Activated CD8-positive, alpha-beta memory T cell treated with anti-CD3 and anti-CD28 coated beads, Interleukin-2, amount 50 U/mL, for 48 hours (primary cell): Measurements from ENCODE around the gene ME3.
"Not testable (repeated sequence)": the region's sequence is repeated elsewhere in the genome, so short reads cannot be mapped to it uniquely, and the experiment has no call there.

Experiments
- DNase-seq: peaks from one replicate; pipeline ENCODE4 v3.0.0-alpha.2; 2020

The ME3 gene

GRCh38 chr11:86660736-86661135 is 11.7 kb downstream of the ME3 start:
- no peak for DNase-seq

GRCh38 chr11:86660088-86660487 is 12.3 kb downstream of the ME3 start:
- DNase-seq, result no peak

- no peak for DNase-seq
Measured at GRCh38 chr11:86658534-86658933, 13.9 kb downstream of the ME3 start.

GRCh38 chr11:86645212-86645611 is 27.2 kb downstream of the ME3 start:
- not testable (repeated sequence) for DNase-seq

GRCh38 chr11:86644291-86644690 is 28.1 kb downstream of the ME3 start:
- no peak for DNase-seq

GRCh38 chr11:86641537-86642261 is 30.7 kb downstream of the ME3 start:
- DNase-seq, result no peak

GRCh38 chr11:86639137-86639536 is 33.3 kb downstream of the ME3 start:
- DNase-seq, result no peak

- no peak for DNase-seq
Measured at GRCh38 chr11:86638673-86639072, 33.7 kb downstream of the ME3 start.

- no peak for DNase-seq
Measured at GRCh38 chr11:86637988-86638387, 34.4 kb downstream of the ME3 start.

- DNase-seq, result no peak
Measured at GRCh38 chr11:86636275-86636674, 36.1 kb downstream of the ME3 start.

GRCh38 chr11:86632499-86633269 is 39.7 kb downstream of the ME3 start:
- peak; percentile 66 for DNase-seq

- no peak for DNase-seq
Measured at GRCh38 chr11:86630229-86630981, 42.0 kb downstream of the ME3 start.

- DNase-seq, result no peak
Measured at GRCh38 chr11:86629045-86629706, 43.2 kb downstream of the ME3 start.

GRCh38 chr11:86627776-86628455 is 44.5 kb downstream of the ME3 start:
- DNase-seq, result no peak

GRCh38 chr11:86625981-86626380 is 46.4 kb downstream of the ME3 start:
- no peak for DNase-seq

- DNase-seq, result no peak
Measured at GRCh38 chr11:86625544-86625943, 46.9 kb downstream of the ME3 start.

- no peak for DNase-seq
Measured at GRCh38 chr11:86624366-86624765, 48.0 kb downstream of the ME3 start.

- DNase-seq, result no peak
Measured at GRCh38 chr11:86623736-86624135, 48.7 kb downstream of the ME3 start.

GRCh38 chr11:86623041-86623621 is 49.3 kb downstream of the ME3 start:
- no peak for DNase-seq

- no peak for DNase-seq
Measured at GRCh38 chr11:86621854-86622253, 50.6 kb downstream of the ME3 start.

- no peak for DNase-seq
Measured at GRCh38 chr11:86620891-86621521, 51.4 kb downstream of the ME3 start.

GRCh38 chr11:86619428-86619827 is 53.0 kb downstream of the ME3 start:
- not testable (repeated sequence) for DNase-seq
